Fibroblast of lung (primary cell): ENCODE data around the gene ERCC6L2. TPM values are rescaled to one million over a fixed set of nuclear protein-coding genes. Genes with fewer than 3 reads are reported as not detected.

Experiments
- DNase-seq, 2 donors: peaks; one replicate each; pipeline versions ENCODE4 v3.0.0 to v3.0.0-alpha.2; 2010; ENCODE audit warnings: low read depth in 2 of 2
- H2AFZ ChIP-seq: 2 replicates; pipeline ENCODE4 v1.5.1; 2012; ENCODE audit warnings: low read length, control low read depth, inconsistent platforms
- H3K27ac ChIP-seq: 2 replicates; pipeline ENCODE4 v1.5.1; 2011; ENCODE audit warnings: low read length, control low read depth; ENCODE audit not compliant: insufficient read depth
- H3K27me3 ChIP-seq: 2 replicates; pipeline ENCODE4 v1.5.1; 2011; ENCODE audit warnings: mild to moderate bottlenecking, low read length; ENCODE audit not compliant: control insufficient read depth, insufficient read depth
- H3K36me3 ChIP-seq: 2 replicates; pipeline ENCODE4 v1.5.1; 2011; ENCODE audit warnings: low read length; ENCODE audit not compliant: control insufficient read depth, insufficient read depth
- H3K4me1 ChIP-seq: 2 replicates; pipeline ENCODE4 v1.5.1; 2011; ENCODE audit warnings: low read length; ENCODE audit not compliant: control insufficient read depth, insufficient read depth; ENCODE audit errors: extremely low read depth
- H3K4me2 ChIP-seq: 2 replicates; pipeline ENCODE4 v1.5.1; 2011; ENCODE audit warnings: low read length, control low read depth; ENCODE audit not compliant: insufficient read depth; ENCODE audit errors: extremely low read depth
- H3K4me3 ChIP-seq, 4 experiments: fragments of 200-600 bp in 1 of 4; sonication (generic) in 1 of 4; replicated peaks in 1 of 4; 2 replicates each; pipeline ENCODE4 v1.5.1; 2011 to 2016; ENCODE audit warnings: low read length in 4 of 4, low read depth in 3 of 4, mild to moderate bottlenecking in 3 of 4, control low read depth in 2 of 4, inconsistent platforms in 1 of 4, mixed read lengths in 1 of 4; ENCODE audit not compliant: insufficient read depth in 1 of 4; ENCODE audit errors: control extremely low read depth in 1 of 4
- H3K79me2 ChIP-seq: 2 replicates; pipeline ENCODE4 v1.5.1; 2012; ENCODE audit warnings: mild to moderate bottlenecking, low read length, inconsistent platforms; ENCODE audit not compliant: control insufficient read depth, insufficient read depth
- H3K9ac ChIP-seq: 2 replicates; pipeline ENCODE4 v1.5.1; 2011; ENCODE audit warnings: mild to moderate bottlenecking, low read length, control low read depth; ENCODE audit not compliant: insufficient read depth
- H3K9me3 ChIP-seq: 2 replicates; pipeline ENCODE4 v1.5.1; 2012; ENCODE audit warnings: low read depth, low read length; ENCODE audit not compliant: control insufficient read depth, insufficient read depth
- H4K20me1 ChIP-seq: 2 replicates; pipeline ENCODE4 v1.5.1; 2011; ENCODE audit warnings: low read length; ENCODE audit not compliant: control insufficient read depth, insufficient read depth; ENCODE audit errors: extremely low read depth
- EZH2 ChIP-seq: IDR thresholded peaks from 2 replicates; pipeline ENCODE4 v1.5.1; 2012; ENCODE audit warnings: low read length, control low read depth, mild to moderate bottlenecking; ENCODE audit errors: missing control alignments
- polyA plus RNA-seq, 2 donors: library from polyadenylated mRNA; depleted of rRNA in 1 of 2; stranded (reverse) in 1 of 2; unstranded in 1 of 2; fragments of >200 nt; gene quantifications; 2 replicates each; pipeline ENCODE4 v1.2.1, GENCODE V29; 2011 to 2012; ENCODE audit warnings: missing spikeins in 1 of 2
- total RNA-seq: library from RNA; depleted of rRNA; stranded (reverse); fragments of >200 nt; gene quantifications from 2 replicates; pipeline ENCODE4 v1.2.1, GENCODE V29; 2014
- TF ChIP-seq, protein P1 (sequence below), 2 donors: IDR thresholded peaks in 1 of 2; conservative IDR thresholded peaks in 1 of 2; 1 replicate in 1 of 2; 2 replicates in 1 of 2; pipeline ENCODE4 v1.5.1; 2011 to 2012; ENCODE audit warnings: low read length in 2 of 2, control low read depth in 1 of 2, inconsistent platforms in 1 of 2, low read depth in 1 of 2, mild to moderate bottlenecking in 1 of 2

ERCC6L2 gene
- total and polyA plus RNA-seq, 2 donors (not counting 1 experiment from before 2014, with no cell fraction given), result 45.0 to 117 TPM

DNA sequence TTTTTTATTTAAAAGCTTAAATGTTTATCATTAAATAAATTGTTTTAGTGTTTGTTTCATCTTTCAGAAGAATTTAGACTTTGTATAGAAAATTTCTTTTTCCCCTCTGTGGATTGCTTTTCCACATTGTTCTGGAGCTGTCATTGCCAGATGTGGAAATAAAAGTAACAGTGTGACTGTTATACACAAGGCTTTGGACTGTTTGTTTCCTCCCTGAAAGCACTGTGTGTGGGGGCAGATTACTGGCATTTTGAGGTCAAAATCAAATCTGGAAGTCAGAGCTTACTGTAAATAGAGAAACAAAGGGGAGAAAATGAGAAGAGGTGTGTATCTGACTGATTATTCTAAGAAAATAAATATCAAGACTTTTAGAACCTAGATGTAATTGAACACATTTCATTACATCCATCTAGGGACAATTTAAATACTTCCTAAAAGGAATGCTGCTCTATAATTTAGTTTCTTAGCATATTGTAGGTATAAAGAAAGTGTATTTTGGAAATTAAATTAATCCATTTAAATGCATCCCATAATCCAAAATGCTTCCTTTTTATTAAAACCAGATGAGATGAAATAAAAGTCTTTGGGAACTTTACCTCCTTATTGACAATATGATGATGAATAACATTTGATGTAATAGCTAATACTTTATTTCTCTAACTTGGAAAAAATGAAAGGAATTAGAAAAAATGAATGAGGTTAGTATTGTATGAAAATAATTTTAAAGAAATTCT lies 51.9 kb downstream of the ERCC6L2 start:
- Histone ChIP-seq H3K4me1 (no peaks in the 10 kb centered on the region), H2AFZ (no peak overlapping the region), H3K36me3 (peaks cover 1% of the 10 kb centered on the region), H4K20me1 (no peaks in the 10 kb centered on the region), H3K27me3 (no peaks in the 10 kb centered on the region), H3K79me2 (no peaks in the 10 kb centered on the region), H3K9me3 (no peaks in the 10 kb centered on the region), H3K4me3 (no peak overlapping the region), H3K9ac (no peak overlapping the region), H3K4me2 (no peak overlapping the region), H3K27ac (no peak overlapping the region)
- TF ChIP-seq, protein P1, sequence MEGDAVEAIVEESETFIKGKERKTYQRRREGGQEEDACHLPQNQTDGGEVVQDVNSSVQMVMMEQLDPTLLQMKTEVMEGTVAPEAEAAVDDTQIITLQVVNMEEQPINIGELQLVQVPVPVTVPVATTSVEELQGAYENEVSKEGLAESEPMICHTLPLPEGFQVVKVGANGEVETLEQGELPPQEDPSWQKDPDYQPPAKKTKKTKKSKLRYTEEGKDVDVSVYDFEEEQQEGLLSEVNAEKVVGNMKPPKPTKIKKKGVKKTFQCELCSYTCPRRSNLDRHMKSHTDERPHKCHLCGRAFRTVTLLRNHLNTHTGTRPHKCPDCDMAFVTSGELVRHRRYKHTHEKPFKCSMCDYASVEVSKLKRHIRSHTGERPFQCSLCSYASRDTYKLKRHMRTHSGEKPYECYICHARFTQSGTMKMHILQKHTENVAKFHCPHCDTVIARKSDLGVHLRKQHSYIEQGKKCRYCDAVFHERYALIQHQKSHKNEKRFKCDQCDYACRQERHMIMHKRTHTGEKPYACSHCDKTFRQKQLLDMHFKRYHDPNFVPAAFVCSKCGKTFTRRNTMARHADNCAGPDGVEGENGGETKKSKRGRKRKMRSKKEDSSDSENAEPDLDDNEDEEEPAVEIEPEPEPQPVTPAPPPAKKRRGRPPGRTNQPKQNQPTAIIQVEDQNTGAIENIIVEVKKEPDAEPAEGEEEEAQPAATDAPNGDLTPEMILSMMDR (conservative IDR thresholded peaks at IDR 0.05 in 1 of 2, IDR thresholded peaks at IDR 0.05 in 1 of 2; ENCODE audit: low read depth in 1 of 2, low read length in 2 of 2), result no peak
- no peak for TF ChIP-seq EZH2
- no peak for DNase-seq

DNA sequence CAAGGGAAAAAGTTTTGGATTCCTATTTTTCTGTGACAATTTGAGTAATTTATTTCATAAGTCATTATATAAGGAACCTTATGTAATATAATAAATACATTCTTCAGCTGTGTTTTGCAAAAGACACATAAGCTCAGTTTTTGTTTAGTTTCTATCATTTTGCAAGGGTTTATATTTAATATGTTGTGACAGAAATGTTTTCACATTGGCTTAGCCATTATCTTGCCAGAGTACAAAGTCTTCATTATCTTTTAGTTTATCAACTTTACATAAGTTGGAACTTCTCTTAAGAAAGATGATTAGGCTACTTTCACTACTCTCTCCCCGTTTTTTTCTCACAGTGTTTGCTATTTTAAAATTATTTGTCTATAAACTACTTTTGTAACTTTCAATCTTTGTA lies 54.8 kb downstream of the ERCC6L2 start:
- H3K9ac ChIP-seq, result no peak overlapping the region
- DNase-seq, result no peak
- no peak overlapping the region for H2AFZ ChIP-seq
- H3K4me1 ChIP-seq, result no peaks in the 10 kb centered on the region
- no peaks in the 10 kb centered on the region for H3K9me3 ChIP-seq
- H3K27ac ChIP-seq, result no peak overlapping the region
- no peak overlapping the region for H3K4me3 ChIP-seq
- H3K79me2 ChIP-seq, result no peaks in the 10 kb centered on the region
- no peak overlapping the region for H3K4me2 ChIP-seq
- no peaks in the 10 kb centered on the region for H3K27me3 ChIP-seq
- TF ChIP-seq, protein P1 (conservative IDR thresholded peaks at IDR 0.05 in 1 of 2, IDR thresholded peaks at IDR 0.05 in 1 of 2; ENCODE audit: low read depth in 1 of 2, low read length in 2 of 2), result no peak
- TF ChIP-seq EZH2, result no peak
- peaks cover 3% of the 10 kb centered on the region for H3K36me3 ChIP-seq
- H4K20me1 ChIP-seq, result no peaks in the 10 kb centered on the region

DNA sequence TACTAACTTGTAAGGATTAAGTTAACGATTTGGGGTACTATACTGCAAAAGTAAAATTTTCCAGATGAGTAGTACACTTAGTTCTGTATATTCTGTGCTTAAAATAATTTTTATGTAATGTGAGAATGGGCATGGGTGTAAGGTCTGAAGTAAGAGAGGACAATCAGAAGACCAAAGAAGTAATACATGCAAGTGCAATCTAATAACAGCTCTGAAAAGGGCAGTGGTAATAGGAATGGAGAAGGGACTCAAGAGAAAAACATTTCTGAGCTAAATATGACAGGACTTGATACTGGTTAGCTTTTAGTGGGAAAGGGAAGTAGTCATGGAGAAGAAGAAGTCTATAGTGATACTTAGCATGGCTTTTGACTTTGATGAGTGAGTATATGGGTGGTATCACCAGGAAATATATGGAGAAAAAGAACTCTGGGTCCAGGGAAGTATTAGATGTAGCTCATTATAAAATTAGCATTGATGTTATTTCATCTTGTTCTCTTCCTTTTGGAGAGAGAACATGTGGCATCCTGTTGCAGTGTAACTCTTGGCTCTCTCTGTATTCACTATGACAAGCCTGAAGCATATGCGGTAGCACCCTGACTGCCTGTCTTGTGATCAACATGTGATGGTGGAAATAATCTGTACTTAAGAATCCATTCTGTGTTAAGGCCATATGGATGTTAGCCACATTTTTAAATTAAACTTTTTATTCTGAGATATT lies 60.5 kb downstream of the ERCC6L2 start:
- no peaks in the 10 kb centered on the region for H3K9me3 ChIP-seq
- peaks cover 3% of the 10 kb centered on the region for H3K36me3 ChIP-seq
- H3K4me2 ChIP-seq, result no peak overlapping the region
- H4K20me1 ChIP-seq, result no peaks in the 10 kb centered on the region
- no peak for DNase-seq
- no peak overlapping the region for H3K27ac ChIP-seq
- H3K4me3 ChIP-seq, result no peak overlapping the region
- H3K4me1 ChIP-seq, result no peaks in the 10 kb centered on the region
- no peaks in the 10 kb centered on the region for H3K79me2 ChIP-seq
- no peak overlapping the region for H2AFZ ChIP-seq
- H3K27me3 ChIP-seq, result no peaks in the 10 kb centered on the region
- TF ChIP-seq, protein P1 (conservative IDR thresholded peaks at IDR 0.05 in 1 of 2, IDR thresholded peaks at IDR 0.05 in 1 of 2; ENCODE audit: low read depth in 1 of 2, low read length in 2 of 2), result no peak
- TF ChIP-seq EZH2, result no peak
- H3K9ac ChIP-seq, result no peak overlapping the region
